ENCODE measurements around the gene IL37.
A peak's percentile ranks its signal among the peaks of the same experiment; 100 is the strongest.

The IL37 gene

GRCh38 chr2:112910865-112911264, at the start of gene IL37:
Gene IL37 (plus strand): TSS chr2:112911165. CDS start chr2:112913013, 1,848 bp downstream.
- no peak for DNase-seq

- DNase-seq: no peak
Observed at GRCh38 chr2:112864072-112864471, 46.9 kb upstream of the IL37 start.

- no peak for DNase-seq
Observed at GRCh38 chr2:112866128-112866835, 44.7 kb upstream of the IL37 start.

- DNase-seq: no peak
Observed at GRCh38 chr2:112867701-112868631, 43.0 kb upstream of the IL37 start.

GRCh38 chr2:112869258-112869842, 41.6 kb upstream of the IL37 start:
- peak; percentile 8 for DNase-seq

- no peak for DNase-seq
Observed at GRCh38 chr2:112870841-112871835, 39.8 kb upstream of the IL37 start.

GRCh38 chr2:112876257-112876970, 34.6 kb upstream of the IL37 start:
- no peak for DNase-seq

- DNase-seq: no peak
Observed at GRCh38 chr2:112876971-112877361, 34.0 kb upstream of the IL37 start.

GRCh38 chr2:112877423-112877822, 33.5 kb upstream of the IL37 start:
- DNase-seq: no peak

GRCh38 chr2:112879491-112880041, 31.4 kb upstream of the IL37 start:
- no peak for DNase-seq

- no peak for DNase-seq
Observed at GRCh38 chr2:112880091-112880531, 30.9 kb upstream of the IL37 start.

GRCh38 chr2:112880696-112881095, 30.3 kb upstream of the IL37 start:
- no peak for DNase-seq

- no peak for DNase-seq
Observed at GRCh38 chr2:112881217-112881985, 29.6 kb upstream of the IL37 start.

GRCh38 chr2:112883669-112884068, 27.3 kb upstream of the IL37 start:
- no peak for DNase-seq

- DNase-seq: peak; percentile 74
Observed at GRCh38 chr2:112884869-112885505, 26.0 kb upstream of the IL37 start.

- no peak for DNase-seq
Observed at GRCh38 chr2:112885506-112885902, 25.5 kb upstream of the IL37 start.

GRCh38 chr2:112886291-112886690, 24.7 kb upstream of the IL37 start:
- DNase-seq: no peak

GRCh38 chr2:112887964-112888749, 22.8 kb upstream of the IL37 start:
- DNase-seq: no peak

GRCh38 chr2:112889976-112890375, 21.0 kb upstream of the IL37 start:
- DNase-seq: no peak
